Measurements from ENCODE around the gene TSEN2. TPM values are rescaled to one million over a fixed set of nuclear protein-coding genes. Genes with fewer than 3 reads are reported as not detected.

TSEN2 gene
- 8.4 and 11.4 TPM in 2 replicates for total RNA-seq

DNA sequence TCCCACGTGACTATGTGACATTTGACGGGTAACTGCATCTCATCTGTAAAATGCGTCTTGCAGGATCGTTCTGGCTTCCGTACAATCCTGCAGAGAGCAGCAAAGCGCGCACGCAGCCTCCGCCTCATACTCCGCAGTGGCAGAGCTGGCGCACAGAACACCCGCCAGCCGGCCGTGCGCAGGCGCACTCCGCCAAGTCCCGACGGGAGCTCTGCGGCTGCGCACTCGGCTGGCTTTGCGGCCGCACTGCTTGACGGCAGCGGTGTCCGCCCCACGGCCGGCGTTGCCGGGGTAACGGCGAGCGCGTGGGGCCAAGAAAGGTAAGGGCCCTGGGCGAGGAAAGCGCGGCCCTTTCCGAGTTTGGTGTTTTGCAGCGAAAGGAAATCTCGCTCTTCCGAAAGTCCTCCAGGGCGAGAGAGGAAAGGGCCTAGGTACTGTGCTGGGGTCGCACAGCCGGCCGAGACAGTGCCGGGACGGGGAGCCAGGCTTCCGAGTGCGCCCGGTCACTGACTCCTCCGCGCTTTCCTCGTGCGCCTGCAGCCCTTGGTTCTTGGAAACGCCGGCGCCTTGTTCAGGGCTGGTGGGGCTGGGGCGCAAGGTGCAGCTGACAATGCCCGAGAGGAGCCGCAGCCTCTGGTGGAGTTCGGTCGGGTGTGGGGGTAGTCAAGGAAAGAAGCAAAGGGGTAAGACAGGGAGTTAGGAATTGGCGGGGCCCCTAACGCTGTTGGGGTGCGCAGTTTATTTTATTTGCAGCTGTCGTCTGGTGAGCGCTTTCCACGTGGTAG lies at the start of gene TSEN2:
TSEN2 (plus strand) TSS at position 283 of the 785 bp plus-strand sequence. CDS start 5,321 bp downstream, outside the sequence.
- Histone ChIP-seq H3K36me3 (ENCODE audit: control insufficient read depth, insufficient read depth, low read length) (no peaks in the 10 kb centered on the region), H3K27me3 (ENCODE audit: control insufficient read depth, insufficient read depth, low read length) (no peaks in the 10 kb centered on the region), H3K4me3 (ENCODE audit: low read depth, low read length) (peak within 1 kb of the TSS; percentile 65)
- TF ChIP-seq, protein P1, sequence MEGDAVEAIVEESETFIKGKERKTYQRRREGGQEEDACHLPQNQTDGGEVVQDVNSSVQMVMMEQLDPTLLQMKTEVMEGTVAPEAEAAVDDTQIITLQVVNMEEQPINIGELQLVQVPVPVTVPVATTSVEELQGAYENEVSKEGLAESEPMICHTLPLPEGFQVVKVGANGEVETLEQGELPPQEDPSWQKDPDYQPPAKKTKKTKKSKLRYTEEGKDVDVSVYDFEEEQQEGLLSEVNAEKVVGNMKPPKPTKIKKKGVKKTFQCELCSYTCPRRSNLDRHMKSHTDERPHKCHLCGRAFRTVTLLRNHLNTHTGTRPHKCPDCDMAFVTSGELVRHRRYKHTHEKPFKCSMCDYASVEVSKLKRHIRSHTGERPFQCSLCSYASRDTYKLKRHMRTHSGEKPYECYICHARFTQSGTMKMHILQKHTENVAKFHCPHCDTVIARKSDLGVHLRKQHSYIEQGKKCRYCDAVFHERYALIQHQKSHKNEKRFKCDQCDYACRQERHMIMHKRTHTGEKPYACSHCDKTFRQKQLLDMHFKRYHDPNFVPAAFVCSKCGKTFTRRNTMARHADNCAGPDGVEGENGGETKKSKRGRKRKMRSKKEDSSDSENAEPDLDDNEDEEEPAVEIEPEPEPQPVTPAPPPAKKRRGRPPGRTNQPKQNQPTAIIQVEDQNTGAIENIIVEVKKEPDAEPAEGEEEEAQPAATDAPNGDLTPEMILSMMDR (IDR thresholded peaks at IDR 0.05; ENCODE audit: insufficient read depth, low read length, poor library complexity, severe bottlenecking), result peak; percentile 30
- DNase-seq (ENCODE audit: low read depth), result peak; percentile 74

DNA sequence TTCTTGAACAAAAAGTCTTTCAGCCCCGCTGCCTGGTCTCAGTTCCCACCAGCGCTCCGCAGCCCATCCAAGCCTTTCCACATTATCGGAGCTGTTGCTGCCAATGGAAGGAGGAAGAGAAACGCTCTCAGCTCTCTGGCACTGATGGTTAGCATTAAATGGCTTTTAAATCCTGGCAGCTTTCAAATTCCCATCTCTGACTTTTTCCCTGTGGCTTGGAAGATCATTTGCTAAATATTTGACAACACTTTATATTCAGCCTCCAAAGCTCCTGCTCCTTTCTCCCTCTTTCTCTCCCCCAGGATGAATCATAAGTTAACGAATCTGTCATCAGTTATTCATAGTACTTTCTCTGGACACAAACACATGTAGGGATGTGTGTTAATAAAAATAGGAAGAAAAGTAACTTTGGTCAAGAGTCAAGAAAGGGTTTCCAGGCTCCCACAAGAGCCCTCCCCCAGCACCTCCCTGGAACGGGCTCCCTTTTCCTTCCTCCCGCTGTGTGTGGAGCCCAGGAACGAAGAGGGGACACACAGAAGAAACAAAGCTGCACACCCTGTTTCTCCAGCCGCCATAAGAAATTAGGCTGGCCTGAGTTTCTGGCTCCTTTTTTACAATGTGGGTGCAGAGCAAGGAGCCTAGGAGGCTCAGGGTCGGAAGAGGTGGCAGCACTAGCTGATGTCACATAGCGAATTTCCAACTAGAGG lies 47.6 kb upstream of the TSEN2 start:
- no peak overlapping the region for H3K4me3 ChIP-seq (ENCODE audit: low read depth, low read length)
- H3K27me3 ChIP-seq (ENCODE audit: control insufficient read depth, insufficient read depth, low read length), result no peaks in the 10 kb centered on the region
- TF ChIP-seq, protein P1 (IDR thresholded peaks at IDR 0.05; ENCODE audit: insufficient read depth, low read length, poor library complexity, severe bottlenecking), result no peak
- DNase-seq (ENCODE audit: low read depth), result no peak
- H3K36me3 ChIP-seq (ENCODE audit: control insufficient read depth, insufficient read depth, low read length), result no peaks in the 10 kb centered on the region

DNA sequence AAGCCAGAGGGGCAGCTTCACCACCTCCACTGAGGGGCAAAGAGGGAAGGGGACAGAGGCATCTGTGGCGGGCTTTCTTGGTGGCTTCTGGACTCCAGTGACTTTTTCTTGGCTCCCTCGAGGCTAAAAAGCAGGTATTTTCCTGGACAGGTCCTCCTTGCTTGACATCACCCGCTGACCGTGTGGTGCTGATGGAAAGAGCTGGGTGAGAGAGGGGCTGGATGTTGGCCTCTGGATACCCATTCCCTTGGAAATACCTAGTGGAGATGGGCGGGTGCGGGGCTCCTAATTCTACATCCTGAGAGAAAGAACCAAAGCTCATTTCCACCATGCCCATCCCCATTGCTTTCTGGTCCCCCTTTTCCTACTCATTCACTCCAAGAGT lies 47.1 kb upstream of the TSEN2 start:
- Histone ChIP-seq H3K4me3 (ENCODE audit: low read depth, low read length) (no peak overlapping the region), H3K27me3 (ENCODE audit: control insufficient read depth, insufficient read depth, low read length) (no peaks in the 10 kb centered on the region), H3K36me3 (ENCODE audit: control insufficient read depth, insufficient read depth, low read length) (no peaks in the 10 kb centered on the region)
- no peak for DNase-seq (ENCODE audit: low read depth)
- TF ChIP-seq, protein P1 (IDR thresholded peaks at IDR 0.05; ENCODE audit: insufficient read depth, low read length, poor library complexity, severe bottlenecking), result no peak

DNA sequence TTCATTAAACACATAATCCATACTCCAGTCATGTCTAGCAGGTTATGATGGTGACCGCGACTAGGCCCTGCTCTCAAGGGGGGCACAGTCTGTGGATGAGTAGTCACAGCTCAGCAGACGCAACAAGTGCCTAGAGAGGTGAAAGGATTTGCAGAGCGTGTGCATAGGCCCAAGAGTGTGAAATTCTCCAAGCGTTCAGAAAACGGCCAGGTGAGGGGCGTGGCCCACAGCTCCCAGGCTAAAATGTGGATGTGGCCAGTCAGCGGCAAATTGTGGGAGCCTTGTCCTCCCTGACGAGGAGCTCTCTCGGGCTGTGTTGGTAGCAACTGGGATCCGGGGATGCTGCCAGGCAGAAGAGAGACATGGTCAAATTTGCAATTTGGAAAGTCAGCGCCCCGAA lies 46.4 kb upstream of the TSEN2 start:
- TF ChIP-seq, protein P1 (IDR thresholded peaks at IDR 0.05; ENCODE audit: insufficient read depth, low read length, poor library complexity, severe bottlenecking), result no peak
- DNase-seq (ENCODE audit: low read depth), result no peak
- Histone ChIP-seq H3K27me3 (ENCODE audit: control insufficient read depth, insufficient read depth, low read length) (no peaks in the 10 kb centered on the region), H3K4me3 (ENCODE audit: low read depth, low read length) (no peak overlapping the region), H3K36me3 (ENCODE audit: control insufficient read depth, insufficient read depth, low read length) (no peaks in the 10 kb centered on the region)

DNA sequence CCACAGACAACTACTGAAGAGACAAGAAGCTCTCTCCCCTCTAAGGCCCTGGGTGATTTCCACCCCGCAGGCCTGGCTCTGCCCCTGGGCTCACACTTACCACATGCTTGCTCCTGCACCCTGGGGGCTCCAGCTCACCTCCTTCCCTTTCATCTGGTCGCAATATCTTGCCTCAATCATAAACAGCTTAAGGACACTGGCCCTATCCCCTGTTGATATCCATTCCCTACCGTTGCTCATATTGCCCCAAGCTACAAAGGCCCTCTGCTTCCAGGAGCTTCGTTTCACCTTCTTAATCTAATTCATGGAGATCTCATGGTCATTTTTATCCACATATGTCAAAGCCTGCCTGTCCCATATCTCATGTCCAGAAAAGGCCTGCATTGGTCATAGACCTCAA lies 46.0 kb upstream of the TSEN2 start:
- H3K27me3 ChIP-seq (ENCODE audit: control insufficient read depth, insufficient read depth, low read length), result no peaks in the 10 kb centered on the region
- no peak for DNase-seq (ENCODE audit: low read depth)
- TF ChIP-seq, protein P1 (IDR thresholded peaks at IDR 0.05; ENCODE audit: insufficient read depth, low read length, poor library complexity, severe bottlenecking), result no peak
- H3K36me3 ChIP-seq (ENCODE audit: control insufficient read depth, insufficient read depth, low read length), result no peaks in the 10 kb centered on the region
- H3K4me3 ChIP-seq (ENCODE audit: low read depth, low read length), result no peak overlapping the region

Data from kidney epithelial cell (primary cell).